CD4-positive, alpha-beta T cell treated with Interleukin-6 for 4 hours (primary cell): ENCODE measurements around the gene CWF19L1.

Source experiments
- DNase-seq: peaks from one replicate; pipeline ENCODE4 v3.0.0-alpha.2; 2020; ENCODE audit warnings: mixed read lengths

CWF19L1 gene

GRCh38 chr10:100245484-100246220 lies 21.8 kb downstream of the CWF19L1 start:
- no peak for DNase-seq

- no peak for DNase-seq
Observed at GRCh38 chr10:100239851-100240250, 27.6 kb downstream of the CWF19L1 start.

- no peak for DNase-seq
Observed at GRCh38 chr10:100238429-100238828, 29.0 kb downstream of the CWF19L1 start.

GRCh38 chr10:100232101-100232500 lies 35.3 kb downstream of the CWF19L1 start:
- no peak for DNase-seq

GRCh38 chr10:100229819-100230422 lies 37.5 kb downstream of the CWF19L1 start:
- no peak for DNase-seq

GRCh38 chr10:100223879-100224278 lies 43.6 kb downstream of the CWF19L1 start:
- DNase-seq, result no peak

GRCh38 chr10:100222529-100222928 lies 44.9 kb downstream of the CWF19L1 start:
- no peak for DNase-seq

- DNase-seq, result no peak
Observed at GRCh38 chr10:100216006-100216405, 51.4 kb downstream of the CWF19L1 start.

- no peak for DNase-seq
Observed at GRCh38 chr10:100209303-100209702, 58.1 kb downstream of the CWF19L1 start.

GRCh38 chr10:100208276-100208675 lies 59.2 kb downstream of the CWF19L1 start:
- no peak for DNase-seq

GRCh38 chr10:100204370-100204769 lies 63.1 kb downstream of the CWF19L1 start:
- no peak for DNase-seq

- DNase-seq, result no peak
Observed at GRCh38 chr10:100201549-100201948, 65.9 kb downstream of the CWF19L1 start.

GRCh38 chr10:100194711-100195110 lies 72.7 kb downstream of the CWF19L1 start:
- no peak for DNase-seq

- DNase-seq, result no peak
Observed at GRCh38 chr10:100192350-100192749, 75.1 kb downstream of the CWF19L1 start.

GRCh38 chr10:100186253-100187212 lies 80.9 kb downstream of the CWF19L1 start:
- DNase-seq, result peak; percentile 9

- DNase-seq, result peak; percentile 93
Observed at GRCh38 chr10:100185364-100186252, 81.8 kb downstream of the CWF19L1 start, which contains the start of gene ERLIN1. ERLIN1 (minus strand) TSS chr10:100186029; CDS start chr10:100185626, 403 bp downstream.

GRCh38 chr10:100184840-100185239 lies 82.6 kb downstream of the CWF19L1 start:
- DNase-seq, result no peak

- DNase-seq, result no peak
Observed at GRCh38 chr10:100184426-100184825, 83.0 kb downstream of the CWF19L1 start.

GRCh38 chr10:100183481-100183880 lies 84.0 kb downstream of the CWF19L1 start:
- no peak for DNase-seq

GRCh38 chr10:100182908-100183307 lies 84.5 kb downstream of the CWF19L1 start:
- no peak for DNase-seq
